Measurements from ENCODE around the gene CBLB. TPM values are rescaled to one million over a fixed set of nuclear protein-coding genes. Genes with fewer than 3 reads are reported as not detected.

Gene CBLB
- total RNA-seq, 2 donors from 2014 or later: 20.2 to 34.5 TPM

GRCh38 chr3:105866656-105867653 is 1.9 kb downstream of the CBLB start:
- peak; percentile 24 for DNase-seq
- H3K9ac ChIP-seq (ENCODE audit: low read depth in 2 of 2, low read length in 2 of 2): peak overlapping the region; percentile 48 to 97

GRCh38 chr3:105865867-105866350 is 2.9 kb downstream of the CBLB start:
- no peaks in the 10 kb centered on the region for H3K4me1 ChIP-seq
- no peak overlapping the region for H3K27ac ChIP-seq
- TF ChIP-seq CTCF (IDR thresholded peaks at IDR 0.05): no peak
- no peaks in the 10 kb centered on the region for H3K27me3 ChIP-seq
- no peak overlapping the region for H3K9ac ChIP-seq (ENCODE audit: low read depth in 2 of 2, low read length in 2 of 2)
- intact Hi-C loops (cut with DNase I): loop anchor here (10.0 kb wide), 1 partner anchor 121 kb away; no protein-coding TSS in a partner anchor
- H3K9me3 ChIP-seq: no peaks in the 10 kb centered on the region
- no peak overlapping the region for H3K4me3 ChIP-seq
- no peaks in the 10 kb centered on the region for H3K36me3 ChIP-seq
- no peak for DNase-seq

More at GRCh38 chr3:105866656-105867653, 1.9 kb downstream of the CBLB start:
- Histone ChIP-seq H3K27me3 (no peaks in the 10 kb centered on the region), H3K4me1 (no peaks in the 10 kb centered on the region), H3K9me3 (no peaks in the 10 kb centered on the region), H3K27ac (peak overlapping the region; percentile 98), H3K36me3 (no peaks in the 10 kb centered on the region), H3K4me3 (peak overlapping the region; percentile 94)
- no peak for TF ChIP-seq CTCF (IDR thresholded peaks at IDR 0.05)
- intact Hi-C loops (cut with DNase I): loop anchor here (10.0 kb wide), 1 partner anchor 122 kb away; no protein-coding TSS in a partner anchor

GRCh38 chr3:105865016-105865623 is 3.7 kb downstream of the CBLB start:
- intact Hi-C loops (cut with DNase I): loop anchor here (10.0 kb wide), 1 partner anchor 120 kb away; no protein-coding TSS in a partner anchor
- Histone ChIP-seq H3K9me3 (no peaks in the 10 kb centered on the region), H3K27ac (no peak overlapping the region), H3K36me3 (no peaks in the 10 kb centered on the region), H3K4me3 (no peak overlapping the region), H3K4me1 (no peaks in the 10 kb centered on the region), H3K9ac (ENCODE audit: low read depth in 2 of 2, low read length in 2 of 2) (no peak overlapping the region), H3K27me3 (no peaks in the 10 kb centered on the region)
- DNase-seq: no peak
- TF ChIP-seq CTCF (IDR thresholded peaks at IDR 0.05): no peak

GRCh38 chr3:105864212-105864611 is 4.6 kb downstream of the CBLB start:
- H3K9ac ChIP-seq (ENCODE audit: low read depth in 2 of 2, low read length in 2 of 2): no peak overlapping the region
- no peaks in the 10 kb centered on the region for H3K27me3 ChIP-seq
- no peak for DNase-seq
- H3K27ac ChIP-seq: no peak overlapping the region
- no peaks in the 10 kb centered on the region for H3K36me3 ChIP-seq
- no peaks in the 10 kb centered on the region for H3K4me1 ChIP-seq
- intact Hi-C loops (cut with DNase I): loop anchor here (10.0 kb wide), 1 partner anchor 119 kb away; no protein-coding TSS in a partner anchor
- H3K9me3 ChIP-seq: no peaks in the 10 kb centered on the region
- no peak for TF ChIP-seq CTCF (IDR thresholded peaks at IDR 0.05)
- no peak overlapping the region for H3K4me3 ChIP-seq

GRCh38 chr3:105863608-105864007 is 5.2 kb downstream of the CBLB start:
- Histone ChIP-seq H3K9me3 (no peaks in the 10 kb centered on the region), H3K4me1 (no peaks in the 10 kb centered on the region), H3K27ac (no peak overlapping the region), H3K36me3 (no peaks in the 10 kb centered on the region), H3K4me3 (no peak overlapping the region), H3K27me3 (no peaks in the 10 kb centered on the region), H3K9ac (ENCODE audit: low read depth in 2 of 2, low read length in 2 of 2) (no peak overlapping the region)
- DNase-seq: no peak
- intact Hi-C loops (cut with DNase I): loop anchor here (10.0 kb wide), 1 partner anchor 119 kb away; no protein-coding TSS in a partner anchor
- TF ChIP-seq CTCF (IDR thresholded peaks at IDR 0.05): no peak

Measured in colonic mucosa (tissue), 4 donors.